ENCODE results near the gene OR2D3.

Gene OR2D3

DNA sequence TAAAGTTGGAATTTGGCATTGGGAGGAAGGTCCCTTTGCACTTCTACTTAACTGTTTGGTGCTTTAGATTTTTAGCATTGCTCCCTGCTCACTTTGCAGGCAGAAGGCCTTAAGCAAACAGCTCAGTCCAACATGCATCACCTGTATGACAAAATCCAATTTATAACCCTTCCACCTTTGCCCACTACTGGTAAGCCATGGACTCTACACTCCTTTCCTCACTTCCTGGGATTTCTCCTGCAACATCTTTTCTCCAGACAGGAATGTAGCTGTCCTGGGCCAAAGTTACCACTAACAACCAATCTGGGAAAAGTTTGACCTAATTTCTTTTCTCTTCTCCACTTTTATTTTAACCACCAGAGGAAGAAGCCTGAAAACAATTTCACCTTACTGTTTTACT is 26.7 kb upstream of the OR2D3 start:
- Histone ChIP-seq H3K4me3 (ENCODE audit: low read length) (no peak overlapping the region), H2AFZ (ENCODE audit: low read length) (no peak overlapping the region), H3K4me1 (ENCODE audit: low read length) (peaks cover 6% of the 10 kb centered on the region), H3K36me3 (replicated peaks; ENCODE audit: insufficient read depth, low read length) (no peaks in the 10 kb centered on the region), H3K9me3 (replicated peaks; ENCODE audit: insufficient read depth, low read length) (no peaks in the 10 kb centered on the region), H3K79me2 (ENCODE audit: low read length) (no peaks in the 10 kb centered on the region), H3K9me2 (replicated peaks; ENCODE audit: insufficient read depth, low read length) (no peaks in the 10 kb centered on the region), H3K4me2 (ENCODE audit: low read depth, low read length) (no peak overlapping the region), H4K20me1 (ENCODE audit: insufficient read depth, low read length) (no peaks in the 10 kb centered on the region), H3F3A (ENCODE audit: insufficient read depth, low read length) (no peaks in the 10 kb centered on the region), H3K27ac (ENCODE audit: low read length) (no peak overlapping the region), H3K27me3 (replicated peaks; ENCODE audit: insufficient read depth, low read length) (no peaks in the 10 kb centered on the region), H3K9ac (ENCODE audit: low read length) (no peak overlapping the region)
- TF ChIP-seq EZH2 (optimal IDR thresholded peaks at IDR 0.05; ENCODE audit: low read depth, low read length) (no peak), EZH2phosphoT487 (IDR thresholded peaks at IDR 0.05; ENCODE audit: low read length) (no peak), CTCF (IDR thresholded peaks at IDR 0.05; ENCODE audit: low read length) (no peak)
- DNase-seq = no peak

DNA sequence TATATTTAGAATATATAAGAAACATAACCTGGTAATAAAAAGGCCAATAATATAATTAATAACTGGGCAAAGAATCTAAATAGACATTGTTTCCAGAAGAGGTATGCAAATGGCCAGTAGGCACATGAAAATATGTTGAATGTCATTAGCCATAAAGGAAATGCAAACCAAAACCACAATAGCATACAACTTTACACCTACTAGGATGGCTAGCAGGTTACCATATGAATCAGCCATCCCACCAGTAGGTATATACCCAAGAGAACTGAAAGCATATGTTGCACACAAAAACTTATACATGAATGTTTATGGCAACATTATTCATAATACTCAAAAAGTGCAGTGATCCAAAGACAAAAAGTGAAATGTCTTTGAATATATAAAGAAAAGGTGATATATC is 25.8 kb upstream of the OR2D3 start:
- H3K9me2 ChIP-seq (replicated peaks; ENCODE audit: insufficient read depth, low read length) = no peaks in the 10 kb centered on the region
- H4K20me1 ChIP-seq (ENCODE audit: insufficient read depth, low read length) = no peaks in the 10 kb centered on the region
- H3K4me2 ChIP-seq (ENCODE audit: low read depth, low read length) = no peak overlapping the region
- TF ChIP-seq CTCF (IDR thresholded peaks at IDR 0.05; ENCODE audit: low read length) (no peak), EZH2 (optimal IDR thresholded peaks at IDR 0.05; ENCODE audit: low read depth, low read length) (no peak), EZH2phosphoT487 (IDR thresholded peaks at IDR 0.05; ENCODE audit: low read length) (no peak)
- H3K79me2 ChIP-seq (ENCODE audit: low read length) = no peaks in the 10 kb centered on the region
- H3K4me1 ChIP-seq (ENCODE audit: low read length) = peaks cover 6% of the 10 kb centered on the region
- H3K9ac ChIP-seq (ENCODE audit: low read length) = no peak overlapping the region
- peak; percentile 30 for DNase-seq
- no peak overlapping the region for H2AFZ ChIP-seq (ENCODE audit: low read length)
- no peaks in the 10 kb centered on the region for H3K36me3 ChIP-seq (replicated peaks; ENCODE audit: insufficient read depth, low read length)
- no peaks in the 10 kb centered on the region for H3K9me3 ChIP-seq (replicated peaks; ENCODE audit: insufficient read depth, low read length)
- H3F3A ChIP-seq (ENCODE audit: insufficient read depth, low read length) = no peaks in the 10 kb centered on the region
- H3K4me3 ChIP-seq (ENCODE audit: low read length) = no peak overlapping the region
- no peaks in the 10 kb centered on the region for H3K27me3 ChIP-seq (replicated peaks; ENCODE audit: insufficient read depth, low read length)
- H3K27ac ChIP-seq (ENCODE audit: low read length) = no peak overlapping the region

DNA sequence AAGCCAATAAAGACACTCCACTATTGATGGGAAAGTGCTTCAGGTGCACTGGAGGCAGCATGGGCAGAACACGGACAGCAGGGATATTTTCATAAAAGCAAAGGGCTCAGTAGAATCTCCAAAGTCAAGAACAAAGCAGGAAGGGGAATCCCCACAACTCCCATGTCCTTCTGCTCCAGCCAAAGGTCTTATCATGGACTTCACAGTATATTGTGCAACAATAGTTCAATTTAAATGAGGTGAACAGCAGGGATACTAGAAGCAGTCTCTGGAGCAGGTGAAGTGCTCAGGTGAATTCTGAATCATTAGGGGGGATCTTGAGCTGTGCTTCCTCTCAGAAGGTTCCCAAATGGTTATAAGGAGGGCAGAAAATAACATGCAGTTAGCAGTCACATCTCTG is 21.9 kb upstream of the OR2D3 start:
- H3K9ac ChIP-seq (ENCODE audit: low read length) = no peak overlapping the region
- no peaks in the 10 kb centered on the region for H3F3A ChIP-seq (ENCODE audit: insufficient read depth, low read length)
- no peak overlapping the region for H3K27ac ChIP-seq (ENCODE audit: low read length)
- no peaks in the 10 kb centered on the region; the same call in 1 of the 2 replicates for H3K27me3 ChIP-seq (replicated peaks; ENCODE audit: insufficient read depth, low read length)
- H3K79me2 ChIP-seq (ENCODE audit: low read length) = no peaks in the 10 kb centered on the region
- H3K4me2 ChIP-seq (ENCODE audit: low read depth, low read length) = no peak overlapping the region
- TF ChIP-seq EZH2 (optimal IDR thresholded peaks at IDR 0.05; ENCODE audit: low read depth, low read length) (no peak), CTCF (IDR thresholded peaks at IDR 0.05; ENCODE audit: low read length) (no peak), EZH2phosphoT487 (IDR thresholded peaks at IDR 0.05; ENCODE audit: low read length) (no peak)
- no peak for DNase-seq
- H2AFZ ChIP-seq (ENCODE audit: low read length) = no peak overlapping the region
- H3K36me3 ChIP-seq (replicated peaks; ENCODE audit: insufficient read depth, low read length) = no peaks in the 10 kb centered on the region
- no peak overlapping the region for H3K4me3 ChIP-seq (ENCODE audit: low read length)
- peaks cover 13% of the 10 kb centered on the region for H3K4me1 ChIP-seq (ENCODE audit: low read length)
- no peaks in the 10 kb centered on the region for H3K9me3 ChIP-seq (replicated peaks; ENCODE audit: insufficient read depth, low read length)
- no peaks in the 10 kb centered on the region for H4K20me1 ChIP-seq (ENCODE audit: insufficient read depth, low read length)
- H3K9me2 ChIP-seq (replicated peaks; ENCODE audit: insufficient read depth, low read length) = no peaks in the 10 kb centered on the region

Data from MM.1S (cell line).